SU-DHL-6 (cell line): ENCODE measurements around the gene ERG.
A peak's percentile ranks its signal among the peaks of the same experiment; 100 is the strongest.

Source experiments
- H2AFZ ChIP-seq: fragments of 200-600 bp; sonication (generic); 2 replicates; pipeline ENCODE4 v1.6.1; 2014; ENCODE audit warnings: low read depth, mild to moderate bottlenecking, moderate library complexity, mixed read lengths, antibody characterized with exemption, low read length; ENCODE audit not compliant: severe bottlenecking
- H3F3A ChIP-seq: fragments of 200-600 bp; shearing (Covaris generic); 2 replicates; pipeline ENCODE4 v1.6.0; 2016; ENCODE audit warnings: antibody characterized with exemption, mild to moderate bottlenecking; ENCODE audit not compliant: insufficient read depth
- H3K27ac ChIP-seq: fragments of 200-600 bp; sonication (generic); 2 replicates; pipeline ENCODE4 v1.5.1; 2016; ENCODE audit warnings: low read depth, mild to moderate bottlenecking, low read length, moderate library complexity, mixed read lengths
- H3K27me3 ChIP-seq: fragments of 200-600 bp; sonication (generic), shearing (Covaris generic); 2 replicates; pipeline ENCODE4 v1.6.0; 2014; ENCODE audit warnings: mild to moderate bottlenecking, low read length
- H3K36me3 ChIP-seq: fragments of 200-600 bp; sonication (generic); 2 replicates; pipeline ENCODE4 v1.6.1; 2014; ENCODE audit warnings: mild to moderate bottlenecking, low read length, mixed read lengths
- H3K4me2 ChIP-seq: fragments of 300-600, 200-600 bp; shearing (Covaris generic), sonication (generic); 2 replicates; pipeline ENCODE4 v1.6.0; 2014; ENCODE audit warnings: low read length, low read depth, mild to moderate bottlenecking; ENCODE audit not compliant: poor library complexity, severe bottlenecking
- H3K4me3 ChIP-seq: fragments of 200-600 bp; sonication (generic); 2 replicates; pipeline ENCODE4 v1.5.1; 2014; ENCODE audit warnings: antibody characterized with exemption, low read length, mild to moderate bottlenecking, mixed read lengths; ENCODE audit not compliant: insufficient read depth, poor library complexity, severe bottlenecking
- H3K79me2 ChIP-seq: fragments of 200-600 bp; sonication (generic); 2 replicates; pipeline ENCODE4 v1.6.1; 2014; ENCODE audit warnings: mild to moderate bottlenecking, low read length, moderate library complexity; ENCODE audit not compliant: insufficient read depth
- H3K9ac ChIP-seq: fragments of 200-600 bp; sonication (generic); 2 replicates; pipeline ENCODE4 v1.7.0; 2014; ENCODE audit warnings: mild to moderate bottlenecking, low read length
- H3K9me2 ChIP-seq: fragments of 200-600 bp; sonication (generic); replicated peaks from 2 replicates; pipeline ENCODE4 v1.6.1; 2014; ENCODE audit warnings: low read length; ENCODE audit not compliant: insufficient read depth
- H3K9me3 ChIP-seq: fragments of 200-600 bp; sonication (generic); 2 replicates; pipeline ENCODE4 v1.6.1; 2014; ENCODE audit warnings: low read length, mixed read lengths; ENCODE audit not compliant: insufficient read depth
- H4K20me1 ChIP-seq: fragments of 200-600 bp; sonication (generic); 2 replicates; pipeline ENCODE4 v1.6.1; 2014; ENCODE audit warnings: low read depth, mild to moderate bottlenecking, antibody characterized with exemption, low read length, moderate library complexity, mixed read lengths
- EZH2phosphoT487 ChIP-seq: fragments of 200-600 bp; sonication (generic), shearing (Covaris generic); conservative IDR thresholded peaks from 2 replicates; pipeline ENCODE4 v1.6.1; 2018; ENCODE audit warnings: mild to moderate bottlenecking, antibody characterized with exemption, low read length, moderate library complexity, mixed read lengths
- TF ChIP-seq, protein P1 (sequence below): fragments of 200-600 bp; sonication (generic); IDR thresholded peaks from one replicate; pipeline ENCODE4 v1.5.1; 2017; ENCODE audit warnings: antibody characterized with exemption, mild to moderate bottlenecking, low read length, moderate library complexity; ENCODE audit not compliant: insufficient read depth, poor library complexity, severe bottlenecking

The ERG gene

DNA sequence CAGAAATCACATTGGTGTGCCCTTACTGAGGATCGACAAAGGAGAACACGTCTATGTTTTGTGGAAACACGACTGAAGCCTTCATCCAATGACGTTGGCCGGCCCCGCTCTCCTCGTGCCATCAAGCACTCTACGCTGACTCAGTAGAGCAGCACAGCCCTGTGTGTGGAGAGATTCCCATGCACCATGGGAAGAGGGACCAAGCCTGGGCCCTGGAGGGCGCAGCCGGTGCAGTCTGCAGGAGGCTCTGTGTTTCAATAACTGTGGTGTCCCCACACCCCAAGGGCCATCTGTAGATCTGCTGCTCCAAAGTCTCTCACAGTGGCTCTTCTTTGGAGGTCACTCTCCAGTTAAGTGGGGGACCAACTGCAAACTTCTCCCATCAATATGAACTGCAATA is 144.0 kb downstream of the ERG start:
- H3F3A ChIP-seq, result no peaks in the 10 kb centered on the region
- no peak overlapping the region for H2AFZ ChIP-seq
- H3K27me3 ChIP-seq, result no peaks in the 10 kb centered on the region
- no peaks in the 10 kb centered on the region for H3K9me3 ChIP-seq
- H3K36me3 ChIP-seq, result no peaks in the 10 kb centered on the region
- no peaks in the 10 kb centered on the region for H3K79me2 ChIP-seq
- H3K4me3 ChIP-seq, result no peak overlapping the region
- H4K20me1 ChIP-seq, result no peaks in the 10 kb centered on the region
- no peaks in the 10 kb centered on the region for H3K9me2 ChIP-seq
- TF ChIP-seq, protein P1, sequence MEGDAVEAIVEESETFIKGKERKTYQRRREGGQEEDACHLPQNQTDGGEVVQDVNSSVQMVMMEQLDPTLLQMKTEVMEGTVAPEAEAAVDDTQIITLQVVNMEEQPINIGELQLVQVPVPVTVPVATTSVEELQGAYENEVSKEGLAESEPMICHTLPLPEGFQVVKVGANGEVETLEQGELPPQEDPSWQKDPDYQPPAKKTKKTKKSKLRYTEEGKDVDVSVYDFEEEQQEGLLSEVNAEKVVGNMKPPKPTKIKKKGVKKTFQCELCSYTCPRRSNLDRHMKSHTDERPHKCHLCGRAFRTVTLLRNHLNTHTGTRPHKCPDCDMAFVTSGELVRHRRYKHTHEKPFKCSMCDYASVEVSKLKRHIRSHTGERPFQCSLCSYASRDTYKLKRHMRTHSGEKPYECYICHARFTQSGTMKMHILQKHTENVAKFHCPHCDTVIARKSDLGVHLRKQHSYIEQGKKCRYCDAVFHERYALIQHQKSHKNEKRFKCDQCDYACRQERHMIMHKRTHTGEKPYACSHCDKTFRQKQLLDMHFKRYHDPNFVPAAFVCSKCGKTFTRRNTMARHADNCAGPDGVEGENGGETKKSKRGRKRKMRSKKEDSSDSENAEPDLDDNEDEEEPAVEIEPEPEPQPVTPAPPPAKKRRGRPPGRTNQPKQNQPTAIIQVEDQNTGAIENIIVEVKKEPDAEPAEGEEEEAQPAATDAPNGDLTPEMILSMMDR, result no peak
- no peak for TF ChIP-seq EZH2phosphoT487
- H3K9ac ChIP-seq, result no peak overlapping the region
- H3K27ac ChIP-seq, result no peak overlapping the region
- H3K4me2 ChIP-seq, result no peak overlapping the region

DNA sequence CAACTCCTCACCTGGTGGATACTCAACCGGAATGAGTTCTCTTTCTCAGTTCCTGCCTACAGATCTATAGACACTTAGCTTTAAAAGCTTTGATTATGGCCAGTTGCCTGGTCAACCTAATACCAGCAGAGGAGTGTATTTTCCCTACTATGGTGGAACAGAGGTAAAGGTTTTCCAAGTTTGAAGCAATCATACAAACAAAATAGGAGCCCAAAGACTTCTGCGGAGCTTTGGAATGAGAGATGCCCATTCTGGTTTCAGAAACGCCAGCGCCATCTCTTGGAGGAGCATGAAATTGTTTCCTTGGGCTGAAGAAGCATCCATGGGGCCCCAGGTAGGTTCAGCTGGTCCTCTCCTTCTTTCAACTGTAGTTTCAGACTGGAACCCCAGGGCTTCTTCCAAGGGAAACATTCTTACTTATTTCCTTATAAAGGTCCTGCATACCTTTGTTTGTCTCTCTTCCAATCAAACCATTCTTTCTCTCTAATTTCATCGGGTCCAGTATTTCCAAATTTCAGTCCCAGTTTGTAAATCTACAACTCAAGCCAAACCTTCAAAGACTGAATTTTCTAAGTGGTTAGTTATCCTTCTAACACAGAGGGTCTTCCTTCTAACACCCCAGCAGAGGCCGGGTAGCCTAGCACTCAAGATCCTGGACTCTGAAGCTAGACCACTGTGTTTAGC is 145.6 kb downstream of the ERG start:
- Histone ChIP-seq H2AFZ (no peak overlapping the region), H3K9ac (no peak overlapping the region), H3F3A (no peaks in the 10 kb centered on the region)

DNA sequence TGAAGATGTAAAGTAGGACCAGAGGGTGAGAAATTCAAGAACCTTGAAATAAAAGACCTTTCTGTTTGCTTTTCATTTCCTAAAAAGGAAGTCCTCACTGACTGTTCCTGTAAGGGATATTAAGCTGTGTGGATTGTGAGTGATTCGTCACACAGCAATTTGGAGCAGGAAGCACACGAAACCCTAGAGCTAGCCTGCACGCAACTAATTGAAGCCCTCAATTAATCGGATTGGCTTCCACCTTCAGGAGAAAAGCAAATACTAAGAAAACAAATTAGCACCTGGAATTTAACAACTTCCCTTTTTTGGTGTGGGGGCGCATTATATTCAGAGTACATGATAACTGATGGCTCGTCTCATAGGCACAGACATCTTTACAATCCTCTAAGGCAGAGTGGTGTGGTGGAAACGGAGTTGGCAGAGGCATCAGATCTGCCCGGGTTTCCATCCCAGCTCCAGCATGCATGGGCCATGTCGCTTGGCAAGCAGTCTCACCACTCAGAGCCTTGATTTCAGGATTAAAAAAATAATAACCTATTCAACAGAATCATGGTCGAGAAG is 146.2 kb downstream of the ERG start:
- Histone ChIP-seq H3K9me2 (no peaks in the 10 kb centered on the region), H3K9me3 (no peaks in the 10 kb centered on the region), H3K9ac (no peak overlapping the region), H4K20me1 (no peaks in the 10 kb centered on the region), H3F3A (no peaks in the 10 kb centered on the region), H3K27me3 (no peaks in the 10 kb centered on the region), H3K4me2 (no peak overlapping the region), H3K79me2 (no peaks in the 10 kb centered on the region), H2AFZ (no peak overlapping the region), H3K27ac (no peak overlapping the region), H3K36me3 (no peaks in the 10 kb centered on the region), H3K4me3 (no peak overlapping the region)
- no peak for TF ChIP-seq EZH2phosphoT487
- TF ChIP-seq, protein P1, result no peak

More for the DNA sequence above, 145.6 kb downstream of the ERG start:
- H3K4me3 ChIP-seq, result no peak overlapping the region
- H3K27me3 ChIP-seq, result no peaks in the 10 kb centered on the region
- TF ChIP-seq, protein P1, result peak; percentile 12
- TF ChIP-seq EZH2phosphoT487, result no peak
- H3K9me2 ChIP-seq, result no peaks in the 10 kb centered on the region
- no peak overlapping the region for H3K4me2 ChIP-seq
- no peaks in the 10 kb centered on the region for H3K9me3 ChIP-seq
- no peaks in the 10 kb centered on the region for H3K79me2 ChIP-seq
- no peak overlapping the region for H3K27ac ChIP-seq
- H4K20me1 ChIP-seq, result no peaks in the 10 kb centered on the region
- no peaks in the 10 kb centered on the region for H3K36me3 ChIP-seq
